Omental fat pad (tissue), 4 donors: ENCODE data around the gene SCGB1D4. TPM values are rescaled to one million over a fixed set of nuclear protein-coding genes. Genes with fewer than 3 reads are reported as not detected.

ENCODE experiments used
- ATAC-seq: fragments of 150-250 bp; one replicate; pipeline ENCODE4 v1.9.1; 2016; ENCODE audit warnings: mild to moderate bottlenecking, moderate library complexity; ENCODE audit not compliant: low FRiP score
- DNase-seq: peaks from one replicate; pipeline ENCODE4 v3.0.0-alpha.2; 2019; ENCODE audit warnings: low spot score
- CTCF ChIP-seq, 3 donors: fragments of 450-650 bp; IDR thresholded peaks; one replicate each; pipeline ENCODE4 v1.5.1; 2016 to 2017; ENCODE audit warnings: antibody characterized with exemption in 3 of 3, mild to moderate bottlenecking in 3 of 3, moderate library complexity in 2 of 3
- total RNA-seq, 4 donors: library from RNA; depleted of rRNA; stranded (reverse); fragments of >200 nt; gene quantifications; one replicate each; pipeline ENCODE4 v1.1.0, GENCODE V29; 2016

The SCGB1D4 gene
- total RNA-seq, 4 donors from 2014 or later, result not detected

- ATAC-seq (no peak), DNase-seq (no peak)
- TF ChIP-seq CTCF (IDR thresholded peaks at IDR 0.05), result no peak
Observed at GRCh38 chr11:62273284-62273683, 25.6 kb downstream of the SCGB1D4 start.

GRCh38 chr11:62269654-62270278 is 29.1 kb downstream of the SCGB1D4 start, which contains the start of gene SCGB2A2:
SCGB2A2 (plus strand) TSS chr11:62270158; CDS start chr11:62270217, 59 bp downstream.
- no peak for TF ChIP-seq CTCF (IDR thresholded peaks at IDR 0.05)
- DNase-seq, result no peak

DNA sequence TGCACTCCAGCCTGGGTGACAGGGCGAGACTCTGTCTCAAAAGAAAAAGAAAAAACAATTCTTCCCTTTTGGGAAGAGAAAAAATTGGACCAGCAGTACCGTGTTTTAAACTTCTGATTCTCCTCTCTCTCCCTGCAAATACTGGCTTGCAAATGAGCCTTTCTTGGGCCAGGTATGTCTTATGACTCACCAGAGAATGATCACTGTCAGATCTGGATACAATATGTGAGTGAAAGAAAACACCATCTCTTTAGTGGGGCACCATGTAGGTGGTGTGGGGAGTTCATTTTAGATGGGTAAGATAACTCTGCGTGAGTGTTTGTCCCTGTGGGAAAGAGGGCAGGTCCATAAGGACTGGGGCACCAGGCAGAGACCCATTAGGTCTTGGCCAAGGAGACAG is 31.3 kb downstream of the SCGB1D4 start:
- DNase-seq (no peak), ATAC-seq (no peak)
- TF ChIP-seq CTCF (IDR thresholded peaks at IDR 0.05), result no peak

More at GRCh38 chr11:62269654-62270278, 29.1 kb downstream of the SCGB1D4 start, which contains the start of gene SCGB2A2:
- ATAC-seq, result no peak

- no peak for TF ChIP-seq CTCF (IDR thresholded peaks at IDR 0.05)
- no peak for ATAC-seq
- DNase-seq, result no peak
Observed at GRCh38 chr11:62267050-62267449, 31.8 kb downstream of the SCGB1D4 start.

- no peak for ATAC-seq
- no peak for TF ChIP-seq CTCF (IDR thresholded peaks at IDR 0.05)
- no peak for DNase-seq
Observed at GRCh38 chr11:62266558-62266957, 32.3 kb downstream of the SCGB1D4 start.

DNA sequence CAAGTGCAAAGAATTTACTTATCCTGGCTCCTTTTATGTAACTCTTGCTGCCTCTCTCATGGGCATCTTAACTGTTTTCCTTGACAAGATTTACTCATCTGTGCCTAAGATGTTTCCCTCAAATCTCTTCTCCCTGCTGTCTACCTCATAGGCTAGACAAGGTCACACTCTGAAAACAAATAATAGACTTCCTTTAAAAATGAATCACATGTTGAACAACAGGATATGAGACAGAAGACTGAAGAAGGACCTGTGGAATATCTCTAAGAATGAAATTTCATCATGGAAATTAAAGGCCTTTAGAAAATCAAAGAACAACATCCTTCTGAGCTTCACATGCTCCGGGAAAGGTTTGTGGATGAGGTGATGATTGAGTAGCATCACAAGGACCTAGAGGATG is 34.9 kb downstream of the SCGB1D4 start:
- ATAC-seq (no peak), DNase-seq (no peak)
- no peak for TF ChIP-seq CTCF (IDR thresholded peaks at IDR 0.05)

GRCh38 chr11:62260261-62260953 is 38.5 kb downstream of the SCGB1D4 start:
- DNase-seq (no peak), ATAC-seq (no peak)
- TF ChIP-seq CTCF (IDR thresholded peaks at IDR 0.05), result no peak
